ELR (cell line): Measurements from ENCODE around the gene RSPO4.

Experiments used
- DNase-seq: peaks from one replicate; pipeline ENCODE4 v3.0.0-alpha.2; 2015; ENCODE audit warnings: low read depth

RSPO4 gene

GRCh38 chr20:967796-968742 is 34.0 kb downstream of the RSPO4 start:
- peak; percentile 44 for DNase-seq

GRCh38 chr20:965956-966355 is 36.2 kb downstream of the RSPO4 start:
- no peak for DNase-seq

GRCh38 chr20:963795-964194 is 38.3 kb downstream of the RSPO4 start:
- DNase-seq = no peak

- DNase-seq = no peak
These were observed 39.4 kb downstream of the RSPO4 start for GRCh38 chr20:962683-963082.

GRCh38 chr20:962223-962622 is 39.9 kb downstream of the RSPO4 start:
- DNase-seq = no peak

- DNase-seq = no peak
These were observed 40.3 kb downstream of the RSPO4 start for GRCh38 chr20:961768-962167.

GRCh38 chr20:959996-960615 is 42.0 kb downstream of the RSPO4 start:
- DNase-seq = no peak

- DNase-seq = no peak
These were observed 42.9 kb downstream of the RSPO4 start for GRCh38 chr20:958936-959815.

- DNase-seq = peak; percentile 19
These were observed 44.6 kb downstream of the RSPO4 start for GRCh38 chr20:957544-957943.

GRCh38 chr20:956330-956951 is 45.7 kb downstream of the RSPO4 start:
- peak; percentile 71 for DNase-seq

GRCh38 chr20:955656-956055 is 46.5 kb downstream of the RSPO4 start:
- no peak for DNase-seq

GRCh38 chr20:955111-955510 is 47.0 kb downstream of the RSPO4 start:
- DNase-seq = no peak

- peak; percentile 39 for DNase-seq
These were observed 48.4 kb downstream of the RSPO4 start for GRCh38 chr20:953742-954141.

GRCh38 chr20:952196-952795 is 49.8 kb downstream of the RSPO4 start:
- DNase-seq = no peak

- no peak for DNase-seq
These were observed 50.5 kb downstream of the RSPO4 start for GRCh38 chr20:951384-952169.

GRCh38 chr20:949717-950116 is 52.4 kb downstream of the RSPO4 start:
- no peak for DNase-seq

GRCh38 chr20:946826-947225 is 55.3 kb downstream of the RSPO4 start:
- no peak for DNase-seq

GRCh38 chr20:945841-946240 is 56.3 kb downstream of the RSPO4 start:
- no peak for DNase-seq

- DNase-seq = no peak
These were observed 57.2 kb downstream of the RSPO4 start for GRCh38 chr20:944774-945410.

GRCh38 chr20:944148-944547 is 58.0 kb downstream of the RSPO4 start:
- no peak for DNase-seq
